ENCODE data around the gene ALOX5. TPM values are rescaled to one million over a fixed set of nuclear protein-coding genes. Genes with fewer than 3 reads are reported as not detected.

ALOX5 gene
- total RNA-seq, 1 experiment from 2014 or later: 3.4 TPM

DNA sequence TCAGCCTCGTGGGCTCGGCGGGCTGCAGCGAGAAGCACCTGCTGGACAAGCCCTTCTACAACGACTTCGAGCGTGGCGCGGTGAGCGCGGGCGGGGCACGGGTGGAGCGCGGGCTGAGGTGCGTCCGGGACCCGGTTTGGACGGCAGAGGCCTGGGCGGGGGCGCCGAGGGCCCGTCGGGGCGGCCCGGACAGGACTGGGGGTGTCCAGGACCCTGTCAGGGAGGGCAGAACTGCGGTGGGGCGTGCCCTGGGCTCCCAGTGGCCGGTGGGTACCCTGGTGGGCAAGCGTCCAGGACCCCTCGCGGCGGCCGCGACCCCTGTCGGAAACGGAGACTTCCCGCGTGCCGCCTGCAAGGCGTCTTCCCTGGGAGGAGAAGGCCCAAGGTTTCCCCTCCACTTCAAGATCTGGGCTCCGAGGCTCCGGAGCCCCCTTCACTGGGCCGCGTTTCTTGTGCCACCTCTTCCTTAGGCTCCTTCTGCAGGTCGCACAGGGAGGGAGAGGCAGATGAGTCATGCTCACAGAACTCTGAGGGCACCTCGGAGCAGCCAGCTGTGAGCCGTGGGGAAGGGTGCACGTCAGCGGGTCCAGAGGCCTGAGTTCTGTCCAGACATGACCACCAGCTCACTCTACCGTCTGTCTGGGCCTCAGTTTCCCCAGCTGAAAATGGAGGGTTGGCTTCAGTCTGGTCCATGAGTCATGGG, 485 bp downstream of the ALOX5 start:
- TF ChIP-seq, protein P1, sequence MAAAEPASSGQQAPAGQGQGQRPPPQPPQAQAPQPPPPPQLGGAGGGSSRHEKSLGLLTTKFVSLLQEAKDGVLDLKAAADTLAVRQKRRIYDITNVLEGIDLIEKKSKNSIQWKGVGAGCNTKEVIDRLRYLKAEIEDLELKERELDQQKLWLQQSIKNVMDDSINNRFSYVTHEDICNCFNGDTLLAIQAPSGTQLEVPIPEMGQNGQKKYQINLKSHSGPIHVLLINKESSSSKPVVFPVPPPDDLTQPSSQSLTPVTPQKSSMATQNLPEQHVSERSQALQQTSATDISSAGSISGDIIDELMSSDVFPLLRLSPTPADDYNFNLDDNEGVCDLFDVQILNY (CRISPR knock-in tag; IDR thresholded peaks at IDR 0.05): 0 out of 2 replicates have a peak, but pooled peaks have one; percentile 37
- TF ChIP-seq ZNF423 (CRISPR knock-in tag; IDR thresholded peaks at IDR 0.05): no peak
- peak; percentile 31; the same call in 1 of the 2 replicates for TF ChIP-seq FOXP1 (CRISPR knock-in tag; IDR thresholded peaks at IDR 0.05; ENCODE audit: borderline replicate concordance)
- TF ChIP-seq FOXJ3 (CRISPR knock-in tag; IDR thresholded peaks at IDR 0.05; ENCODE audit: borderline replicate concordance): no peak
- no peak for TF ChIP-seq FOXK1 (CRISPR knock-in tag; IDR thresholded peaks at IDR 0.05)
- no peaks in the 10 kb centered on the region for H3K36me3 Mint-ChIP-seq
- ChIA-PET POLR2A (interaction anchor here (1.2 kb wide), 1 partner anchor 45 kb away, joined by 4 read pairs; no protein-coding TSS in a partner anchor), CTCF (no interaction called here)
- DNase-seq (ENCODE audit: low spot score) (no peak), ATAC-seq (no peak; the same call in none of the 2 replicates)
- no peak overlapping the region for H3K27ac Mint-ChIP-seq
- H3K9me3 Mint-ChIP-seq: no peaks in the 10 kb centered on the region
- peak overlapping the region; percentile 58 for H3K4me3 Mint-ChIP-seq
- peaks cover 63% of the 10 kb centered on the region for H3K27me3 Mint-ChIP-seq (ENCODE audit: low read depth)
- H3K4me1 Mint-ChIP-seq: peaks cover 17% of the 10 kb centered on the region

DNA sequence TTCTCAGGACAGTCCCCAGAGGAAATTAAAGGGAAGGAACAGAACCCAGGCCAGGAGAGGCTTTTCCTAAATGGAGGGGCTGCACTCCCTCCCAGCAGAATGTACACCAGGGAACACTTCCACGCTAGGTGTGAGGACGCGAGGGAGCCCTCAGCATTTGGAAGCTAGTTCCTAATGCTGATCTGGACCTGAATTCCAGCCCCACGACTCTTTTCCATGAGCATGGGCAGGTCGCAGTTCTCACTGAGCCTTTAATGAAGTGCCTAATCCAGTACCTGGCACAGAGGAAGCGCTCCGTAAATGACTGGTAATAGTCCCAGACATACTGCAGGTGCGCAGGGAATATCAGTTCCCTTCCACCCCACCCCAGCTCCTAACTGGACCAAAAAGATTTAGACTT, 1.1 kb downstream of the ALOX5 start:
- Mint-ChIP-seq H3K27me3 (ENCODE audit: low read depth) (peaks cover 63% of the 10 kb centered on the region), H3K4me1 (peaks cover 17% of the 10 kb centered on the region), H3K27ac (no peak overlapping the region), H3K4me3 (peak overlapping the region; percentile 58), H3K9me3 (no peaks in the 10 kb centered on the region), H3K36me3 (no peaks in the 10 kb centered on the region)
- ChIA-PET POLR2A (interaction anchor here (1.2 kb wide), 1 partner anchor 44 kb away, joined by 4 read pairs; no protein-coding TSS in a partner anchor), CTCF (no interaction called here)
- ATAC-seq (no peak), DNase-seq (ENCODE audit: low spot score) (no peak)
- TF ChIP-seq ZNF263 (CRISPR knock-in tag; IDR thresholded peaks at IDR 0.05; ENCODE audit: low read depth): no peak
- TF ChIP-seq, protein P2, sequence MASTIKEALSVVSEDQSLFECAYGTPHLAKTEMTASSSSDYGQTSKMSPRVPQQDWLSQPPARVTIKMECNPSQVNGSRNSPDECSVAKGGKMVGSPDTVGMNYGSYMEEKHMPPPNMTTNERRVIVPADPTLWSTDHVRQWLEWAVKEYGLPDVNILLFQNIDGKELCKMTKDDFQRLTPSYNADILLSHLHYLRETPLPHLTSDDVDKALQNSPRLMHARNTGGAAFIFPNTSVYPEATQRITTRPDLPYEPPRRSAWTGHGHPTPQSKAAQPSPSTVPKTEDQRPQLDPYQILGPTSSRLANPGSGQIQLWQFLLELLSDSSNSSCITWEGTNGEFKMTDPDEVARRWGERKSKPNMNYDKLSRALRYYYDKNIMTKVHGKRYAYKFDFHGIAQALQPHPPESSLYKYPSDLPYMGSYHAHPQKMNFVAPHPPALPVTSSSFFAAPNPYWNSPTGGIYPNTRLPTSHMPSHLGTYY (CRISPR knock-in tag; IDR thresholded peaks at IDR 0.05): no peak
- TF ChIP-seq, protein P3, sequence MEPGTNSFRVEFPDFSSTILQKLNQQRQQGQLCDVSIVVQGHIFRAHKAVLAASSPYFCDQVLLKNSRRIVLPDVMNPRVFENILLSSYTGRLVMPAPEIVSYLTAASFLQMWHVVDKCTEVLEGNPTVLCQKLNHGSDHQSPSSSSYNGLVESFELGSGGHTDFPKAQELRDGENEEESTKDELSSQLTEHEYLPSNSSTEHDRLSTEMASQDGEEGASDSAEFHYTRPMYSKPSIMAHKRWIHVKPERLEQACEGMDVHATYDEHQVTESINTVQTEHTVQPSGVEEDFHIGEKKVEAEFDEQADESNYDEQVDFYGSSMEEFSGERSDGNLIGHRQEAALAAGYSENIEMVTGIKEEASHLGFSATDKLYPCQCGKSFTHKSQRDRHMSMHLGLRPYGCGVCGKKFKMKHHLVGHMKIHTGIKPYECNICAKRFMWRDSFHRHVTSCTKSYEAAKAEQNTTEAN (CRISPR knock-in tag; IDR thresholded peaks at IDR 0.05): no peak
- no peak for TF ChIP-seq ZNF138 (CRISPR knock-in tag; conservative IDR thresholded peaks at IDR 0.05)
- no peak for TF ChIP-seq ESRRA (CRISPR knock-in tag; IDR thresholded peaks at IDR 0.05; ENCODE audit: borderline replicate concordance)
- TF ChIP-seq, protein P4, sequence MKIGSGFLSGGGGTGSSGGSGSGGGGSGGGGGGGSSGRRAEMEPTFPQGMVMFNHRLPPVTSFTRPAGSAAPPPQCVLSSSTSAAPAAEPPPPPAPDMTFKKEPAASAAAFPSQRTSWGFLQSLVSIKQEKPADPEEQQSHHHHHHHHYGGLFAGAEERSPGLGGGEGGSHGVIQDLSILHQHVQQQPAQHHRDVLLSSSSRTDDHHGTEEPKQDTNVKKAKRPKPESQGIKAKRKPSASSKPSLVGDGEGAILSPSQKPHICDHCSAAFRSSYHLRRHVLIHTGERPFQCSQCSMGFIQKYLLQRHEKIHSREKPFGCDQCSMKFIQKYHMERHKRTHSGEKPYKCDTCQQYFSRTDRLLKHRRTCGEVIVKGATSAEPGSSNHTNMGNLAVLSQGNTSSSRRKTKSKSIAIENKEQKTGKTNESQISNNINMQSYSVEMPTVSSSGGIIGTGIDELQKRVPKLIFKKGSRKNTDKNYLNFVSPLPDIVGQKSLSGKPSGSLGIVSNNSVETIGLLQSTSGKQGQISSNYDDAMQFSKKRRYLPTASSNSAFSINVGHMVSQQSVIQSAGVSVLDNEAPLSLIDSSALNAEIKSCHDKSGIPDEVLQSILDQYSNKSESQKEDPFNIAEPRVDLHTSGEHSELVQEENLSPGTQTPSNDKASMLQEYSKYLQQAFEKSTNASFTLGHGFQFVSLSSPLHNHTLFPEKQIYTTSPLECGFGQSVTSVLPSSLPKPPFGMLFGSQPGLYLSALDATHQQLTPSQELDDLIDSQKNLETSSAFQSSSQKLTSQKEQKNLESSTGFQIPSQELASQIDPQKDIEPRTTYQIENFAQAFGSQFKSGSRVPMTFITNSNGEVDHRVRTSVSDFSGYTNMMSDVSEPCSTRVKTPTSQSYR (CRISPR knock-in tag; IDR thresholded peaks at IDR 0.05): no peak
- TF ChIP-seq GRHL2 (CRISPR knock-in tag; IDR thresholded peaks at IDR 0.05; ENCODE audit: insufficient replicate concordance, severe bottlenecking): no peak
- no peak for TF ChIP-seq ZNF232 (CRISPR knock-in tag; IDR thresholded peaks at IDR 0.05)

DNA sequence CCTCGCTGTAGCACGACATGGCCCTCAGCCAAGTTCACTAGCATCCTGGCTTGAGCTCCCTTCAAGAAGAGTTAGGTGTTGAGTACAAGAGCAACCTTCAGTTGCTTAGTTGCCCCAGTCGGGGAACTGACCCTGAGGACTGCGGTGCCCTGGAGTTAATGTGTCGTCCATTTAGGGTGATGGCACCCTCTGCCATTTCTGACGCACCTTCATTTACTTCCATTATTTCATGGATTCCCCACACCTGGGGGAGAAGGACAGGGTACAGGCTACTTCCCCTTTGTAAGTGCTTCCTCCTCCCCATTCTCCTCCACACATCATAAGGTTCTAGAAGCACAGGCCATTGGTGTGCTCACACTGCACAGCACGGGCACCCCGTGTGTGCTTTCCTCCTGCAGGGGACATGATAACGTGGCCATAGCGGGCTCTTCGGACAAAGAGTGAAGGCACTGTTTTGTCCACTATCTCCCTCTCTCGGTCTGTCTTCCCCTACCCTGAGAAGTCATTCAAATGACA, 1.8 kb downstream of the ALOX5 start:
- ATAC-seq: no peak
- Mint-ChIP-seq H3K4me1 (peaks cover 17% of the 10 kb centered on the region), H3K4me3 (peak overlapping the region; percentile 23), H3K27me3 (ENCODE audit: low read depth) (peaks cover 56% of the 10 kb centered on the region), H3K36me3 (no peaks in the 10 kb centered on the region), H3K9me3 (no peaks in the 10 kb centered on the region), H3K27ac (no peak overlapping the region)
- ChIA-PET POLR2A (interaction anchor here (1.2 kb wide), 1 partner anchor 44 kb away, joined by 4 read pairs; no protein-coding TSS in a partner anchor), CTCF (no interaction called here)
- DNase-seq (ENCODE audit: low spot score): no peak
- TF ChIP-seq, protein P5, sequence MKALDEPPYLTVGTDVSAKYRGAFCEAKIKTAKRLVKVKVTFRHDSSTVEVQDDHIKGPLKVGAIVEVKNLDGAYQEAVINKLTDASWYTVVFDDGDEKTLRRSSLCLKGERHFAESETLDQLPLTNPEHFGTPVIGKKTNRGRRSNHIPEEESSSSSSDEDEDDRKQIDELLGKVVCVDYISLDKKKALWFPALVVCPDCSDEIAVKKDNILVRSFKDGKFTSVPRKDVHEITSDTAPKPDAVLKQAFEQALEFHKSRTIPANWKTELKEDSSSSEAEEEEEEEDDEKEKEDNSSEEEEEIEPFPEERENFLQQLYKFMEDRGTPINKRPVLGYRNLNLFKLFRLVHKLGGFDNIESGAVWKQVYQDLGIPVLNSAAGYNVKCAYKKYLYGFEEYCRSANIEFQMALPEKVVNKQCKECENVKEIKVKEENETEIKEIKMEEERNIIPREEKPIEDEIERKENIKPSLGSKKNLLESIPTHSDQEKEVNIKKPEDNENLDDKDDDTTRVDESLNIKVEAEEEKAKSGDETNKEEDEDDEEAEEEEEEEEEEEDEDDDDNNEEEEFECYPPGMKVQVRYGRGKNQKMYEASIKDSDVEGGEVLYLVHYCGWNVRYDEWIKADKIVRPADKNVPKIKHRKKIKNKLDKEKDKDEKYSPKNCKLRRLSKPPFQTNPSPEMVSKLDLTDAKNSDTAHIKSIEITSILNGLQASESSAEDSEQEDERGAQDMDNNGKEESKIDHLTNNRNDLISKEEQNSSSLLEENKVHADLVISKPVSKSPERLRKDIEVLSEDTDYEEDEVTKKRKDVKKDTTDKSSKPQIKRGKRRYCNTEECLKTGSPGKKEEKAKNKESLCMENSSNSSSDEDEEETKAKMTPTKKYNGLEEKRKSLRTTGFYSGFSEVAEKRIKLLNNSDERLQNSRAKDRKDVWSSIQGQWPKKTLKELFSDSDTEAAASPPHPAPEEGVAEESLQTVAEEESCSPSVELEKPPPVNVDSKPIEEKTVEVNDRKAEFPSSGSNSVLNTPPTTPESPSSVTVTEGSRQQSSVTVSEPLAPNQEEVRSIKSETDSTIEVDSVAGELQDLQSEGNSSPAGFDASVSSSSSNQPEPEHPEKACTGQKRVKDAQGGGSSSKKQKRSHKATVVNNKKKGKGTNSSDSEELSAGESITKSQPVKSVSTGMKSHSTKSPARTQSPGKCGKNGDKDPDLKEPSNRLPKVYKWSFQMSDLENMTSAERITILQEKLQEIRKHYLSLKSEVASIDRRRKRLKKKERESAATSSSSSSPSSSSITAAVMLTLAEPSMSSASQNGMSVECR (CRISPR knock-in tag; IDR thresholded peaks at IDR 0.05; ENCODE audit: borderline replicate concordance): no peak
- TF ChIP-seq, protein P6, sequence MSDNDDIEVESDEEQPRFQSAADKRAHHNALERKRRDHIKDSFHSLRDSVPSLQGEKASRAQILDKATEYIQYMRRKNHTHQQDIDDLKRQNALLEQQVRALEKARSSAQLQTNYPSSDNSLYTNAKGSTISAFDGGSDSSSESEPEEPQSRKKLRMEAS (CRISPR knock-in tag; IDR thresholded peaks at IDR 0.05): no peak
- TF ChIP-seq, protein P7, sequence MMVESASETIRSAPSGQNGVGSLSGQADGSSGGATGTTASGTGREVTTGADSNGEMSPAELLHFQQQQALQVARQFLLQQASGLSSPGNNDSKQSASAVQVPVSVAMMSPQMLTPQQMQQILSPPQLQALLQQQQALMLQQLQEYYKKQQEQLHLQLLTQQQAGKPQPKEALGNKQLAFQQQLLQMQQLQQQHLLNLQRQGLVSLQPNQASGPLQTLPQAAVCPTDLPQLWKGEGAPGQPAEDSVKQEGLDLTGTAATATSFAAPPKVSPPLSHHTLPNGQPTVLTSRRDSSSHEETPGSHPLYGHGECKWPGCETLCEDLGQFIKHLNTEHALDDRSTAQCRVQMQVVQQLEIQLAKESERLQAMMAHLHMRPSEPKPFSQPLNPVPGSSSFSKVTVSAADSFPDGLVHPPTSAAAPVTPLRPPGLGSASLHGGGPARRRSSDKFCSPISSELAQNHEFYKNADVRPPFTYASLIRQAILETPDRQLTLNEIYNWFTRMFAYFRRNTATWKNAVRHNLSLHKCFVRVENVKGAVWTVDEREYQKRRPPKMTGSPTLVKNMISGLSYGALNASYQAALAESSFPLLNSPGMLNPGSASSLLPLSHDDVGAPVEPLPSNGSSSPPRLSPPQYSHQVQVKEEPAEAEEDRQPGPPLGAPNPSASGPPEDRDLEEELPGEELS (CRISPR knock-in tag; IDR thresholded peaks at IDR 0.05): no peak
- TF ChIP-seq ZNF317 (CRISPR knock-in tag; IDR thresholded peaks at IDR 0.05; ENCODE audit: borderline replicate concordance, low read depth): no peak

Measured in WTC11 (cell line).